GM19397 (cell line): ENCODE data around the gene RBM23.
"Not testable (repeated sequence)": the region's sequence is repeated elsewhere in the genome, so short reads cannot be mapped to it uniquely, and the experiment has no call there.

ENCODE experiments used
- ATAC-seq: cut with Tn5 transposase; IDR thresholded peaks from one replicate; pipeline ENCODE4 v1.9.1; 2021; ENCODE audit warnings: mild to moderate bottlenecking, moderate library complexity; ENCODE audit not compliant: unreplicated experiment

RBM23 gene

DNA sequence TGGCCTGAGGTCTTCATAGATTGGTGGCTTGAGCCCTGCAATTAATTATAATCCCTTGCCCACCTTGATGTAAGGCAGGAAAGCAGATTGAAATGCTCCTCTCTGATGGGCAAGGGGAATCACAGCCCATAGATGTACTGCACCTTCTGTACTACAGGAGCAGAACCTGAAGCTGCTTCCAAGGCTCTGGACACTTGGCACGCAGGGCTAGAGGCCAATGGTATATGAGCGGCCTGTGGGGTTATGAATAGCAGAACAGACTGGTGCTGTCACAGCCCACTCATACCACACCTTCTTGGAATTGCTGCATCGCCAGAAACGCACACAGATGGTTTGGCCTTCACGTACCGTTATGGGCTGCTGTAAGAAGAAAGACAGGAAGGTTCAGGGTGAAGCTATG, 1.7 kb upstream of the RBM23 start:
- no peak for ATAC-seq

DNA sequence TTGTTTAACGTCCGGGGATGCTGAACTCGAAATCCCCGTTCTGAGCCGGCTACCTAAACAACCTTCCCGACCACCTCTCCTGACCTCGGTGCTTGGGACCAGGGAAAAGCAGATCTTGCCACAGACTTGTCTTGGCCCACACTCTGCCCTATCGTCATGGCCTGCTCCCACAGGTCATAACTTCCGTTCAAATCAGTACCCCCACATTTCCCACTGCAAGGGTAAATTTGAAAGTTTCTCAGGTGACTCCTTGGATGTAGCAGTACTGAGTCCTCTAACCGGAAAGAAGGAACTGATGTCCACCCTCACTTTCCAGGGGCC, 612 bp upstream of the RBM23 start:
- peak; percentile 6 for ATAC-seq

DNA sequence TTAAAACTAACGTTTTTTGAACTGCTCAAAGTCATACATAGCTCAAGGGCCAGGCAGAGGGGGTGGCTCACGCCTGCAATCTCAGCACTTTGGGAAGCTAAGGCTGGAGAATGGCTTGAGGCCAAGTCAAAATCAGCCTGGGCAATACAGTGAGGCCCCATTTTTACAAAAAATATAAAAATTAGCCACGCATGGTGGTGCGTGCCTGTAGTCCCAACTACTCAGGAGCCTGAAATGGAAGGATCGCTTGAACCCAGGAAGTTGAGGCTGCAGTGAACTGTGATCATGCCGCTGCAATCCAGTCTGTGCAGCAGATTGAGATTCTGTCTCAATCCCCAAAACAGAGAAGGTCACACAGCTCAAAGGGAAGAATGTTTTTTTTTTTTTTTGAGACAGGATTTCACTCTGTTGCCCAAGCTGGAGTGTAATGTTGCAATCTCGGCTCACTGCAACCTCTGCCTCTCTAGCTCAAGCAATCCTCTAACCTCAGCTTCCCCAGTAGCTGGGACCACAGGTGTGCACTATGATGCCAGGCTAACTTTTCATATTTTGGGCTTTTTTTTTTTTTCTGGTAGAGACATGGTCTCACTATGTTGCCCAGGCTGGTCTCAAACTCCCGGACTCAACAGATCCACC, 2.9 kb downstream of the RBM23 start:
- ATAC-seq: no peak

DNA sequence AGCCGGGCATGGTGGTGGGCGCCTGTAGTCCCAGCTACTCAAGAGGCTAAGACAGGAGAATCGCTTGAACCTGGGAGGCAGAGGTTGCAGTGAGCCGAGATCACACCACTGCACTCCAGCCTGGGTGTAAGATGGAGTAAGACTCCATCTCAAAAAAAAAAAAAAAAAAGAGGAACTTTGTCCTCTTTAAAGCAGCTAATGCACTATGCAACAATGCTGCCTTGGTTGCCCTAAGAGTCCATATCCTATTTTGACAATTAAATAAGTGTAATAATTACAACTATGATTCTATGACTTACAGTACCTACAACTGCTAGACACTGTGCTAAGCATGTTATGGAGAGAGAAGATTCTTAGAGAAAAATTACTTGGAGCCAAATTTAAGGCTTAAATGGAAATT, 4.1 kb downstream of the RBM23 start:
- not testable (repeated sequence) for ATAC-seq

DNA sequence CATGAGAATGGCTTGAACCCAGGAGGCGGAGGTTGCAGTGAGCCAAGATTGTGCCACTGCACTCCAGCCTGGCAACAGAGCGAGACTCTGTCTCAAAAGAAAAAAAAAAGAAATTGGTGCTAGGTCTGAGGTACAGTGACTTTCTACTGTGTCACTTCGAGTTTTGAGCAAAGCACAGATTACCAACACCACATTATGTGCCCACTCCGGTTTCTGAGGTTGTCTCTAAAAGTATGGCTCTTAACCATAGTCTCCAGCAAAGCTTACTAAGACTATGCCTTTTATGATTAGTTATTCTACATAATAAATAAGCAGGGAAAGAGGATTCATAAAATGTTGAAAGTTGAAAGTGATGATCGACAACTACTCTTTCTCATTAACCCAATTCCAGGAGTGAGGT, 8.0 kb downstream of the RBM23 start:
- no peak for ATAC-seq

DNA sequence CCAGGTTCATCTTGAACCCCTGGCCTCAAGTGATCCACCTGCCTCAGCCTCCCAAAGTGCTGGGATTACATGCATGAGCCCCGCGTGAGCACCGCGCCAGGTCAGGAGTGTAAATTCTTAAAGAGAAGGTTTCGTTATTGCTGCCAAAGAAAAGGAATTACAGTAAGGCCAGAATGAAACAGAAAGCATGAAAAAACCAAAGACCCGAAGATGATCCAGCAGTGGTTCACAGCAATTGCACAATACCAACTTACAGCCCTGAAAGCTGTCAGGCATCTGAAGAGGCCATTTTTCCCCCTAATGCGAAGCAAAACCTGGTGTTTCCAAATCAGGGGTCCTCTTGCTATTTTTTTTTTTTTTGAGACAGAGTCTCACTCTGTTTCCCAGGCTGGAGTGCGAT, 10.3 kb downstream of the RBM23 start:
- ATAC-seq: no peak

DNA sequence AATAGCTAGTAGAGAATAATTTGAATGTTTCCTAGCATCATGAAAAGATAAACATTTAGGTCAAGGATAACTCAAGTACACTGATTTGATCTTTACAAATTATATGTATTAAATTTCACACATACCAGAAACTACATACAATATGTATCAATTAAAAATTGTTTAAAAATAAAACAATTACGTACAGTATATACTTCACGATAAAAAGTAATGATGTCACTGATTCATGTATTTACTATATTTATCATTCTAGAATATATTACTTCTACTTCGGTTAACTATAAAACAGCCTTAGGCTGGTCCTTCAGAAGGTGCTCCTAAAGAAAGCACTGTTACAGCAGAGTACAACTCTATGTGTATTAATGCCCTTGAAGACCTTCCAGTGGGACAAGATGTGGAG, 11.5 kb downstream of the RBM23 start:
- ATAC-seq: no peak

DNA sequence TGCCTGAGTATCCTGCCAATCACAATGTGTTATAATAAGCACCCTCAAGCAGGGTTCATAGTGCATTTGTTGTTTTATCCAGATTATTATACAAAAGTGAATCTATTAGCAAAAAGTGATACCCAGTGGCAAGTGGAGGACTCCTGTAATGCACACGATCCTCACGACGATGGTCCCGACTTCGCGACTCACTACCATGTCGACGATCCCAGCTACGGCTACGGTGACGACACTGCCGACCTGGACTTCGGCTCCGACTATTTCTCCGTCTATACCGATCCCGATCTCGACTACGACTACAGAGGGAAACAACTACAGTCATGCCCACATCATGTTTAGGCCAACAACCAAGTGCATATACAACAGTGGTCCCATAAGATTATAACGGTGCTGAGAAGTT, 12.9 kb downstream of the RBM23 start:
- ATAC-seq: no peak

DNA sequence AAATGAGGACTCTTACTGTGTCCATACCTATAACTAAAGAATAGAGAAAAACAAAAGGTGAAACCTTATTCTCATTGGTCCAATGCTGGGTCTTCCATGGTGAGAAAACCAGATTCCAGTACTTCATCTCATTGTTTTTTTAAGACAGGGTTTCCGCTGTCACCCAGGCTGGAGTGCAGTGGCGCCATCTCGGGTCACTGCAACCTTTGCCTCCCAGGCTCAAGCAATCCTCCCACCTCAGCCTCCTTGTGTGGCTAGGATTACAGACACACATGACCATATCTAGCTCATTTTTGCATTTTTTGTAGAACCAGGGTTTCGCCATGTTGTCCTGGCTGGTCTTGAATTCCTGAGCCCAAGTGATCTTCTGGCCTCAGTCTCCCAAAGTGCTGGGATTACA, 13.3 kb downstream of the RBM23 start:
- ATAC-seq: no peak

DNA sequence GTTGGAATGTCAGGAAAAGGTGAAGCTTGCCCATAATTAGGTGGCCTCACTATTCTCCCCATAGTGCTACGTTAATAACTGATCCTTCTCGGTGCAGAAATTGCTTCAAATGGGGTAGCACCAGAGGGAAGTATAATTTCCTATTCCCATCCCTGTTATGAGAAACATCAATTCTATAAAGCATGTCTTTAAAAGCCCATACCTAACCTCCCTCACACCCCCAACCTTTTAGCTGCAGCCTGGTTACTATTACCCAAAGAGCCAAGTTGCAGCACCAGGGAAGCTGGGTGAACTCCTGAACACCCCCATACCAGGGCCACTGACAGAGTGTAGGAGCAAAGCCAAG, 15.2 kb downstream of the RBM23 start:
- no peak for ATAC-seq

DNA sequence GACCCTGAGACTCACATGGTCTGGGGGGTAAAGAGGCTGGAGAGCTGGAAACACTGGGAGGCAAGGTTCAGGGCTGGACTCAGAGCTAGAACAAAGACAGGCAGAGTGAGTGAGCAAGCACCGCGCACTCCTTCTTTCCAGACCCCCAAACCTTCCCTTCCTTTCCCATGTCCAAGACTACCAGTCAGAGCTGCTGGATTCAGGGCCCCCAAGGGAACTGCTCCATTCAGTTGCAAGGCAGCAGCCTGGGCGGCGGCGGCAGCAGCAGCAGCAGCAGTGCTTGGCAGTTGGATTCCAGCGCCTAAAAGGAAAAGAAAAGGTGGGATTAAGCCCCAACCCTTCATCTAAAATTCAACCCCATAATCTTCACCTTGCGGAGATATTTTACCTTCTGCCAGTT, 17.1 kb downstream of the RBM23 start:
- ATAC-seq: no peak

DNA sequence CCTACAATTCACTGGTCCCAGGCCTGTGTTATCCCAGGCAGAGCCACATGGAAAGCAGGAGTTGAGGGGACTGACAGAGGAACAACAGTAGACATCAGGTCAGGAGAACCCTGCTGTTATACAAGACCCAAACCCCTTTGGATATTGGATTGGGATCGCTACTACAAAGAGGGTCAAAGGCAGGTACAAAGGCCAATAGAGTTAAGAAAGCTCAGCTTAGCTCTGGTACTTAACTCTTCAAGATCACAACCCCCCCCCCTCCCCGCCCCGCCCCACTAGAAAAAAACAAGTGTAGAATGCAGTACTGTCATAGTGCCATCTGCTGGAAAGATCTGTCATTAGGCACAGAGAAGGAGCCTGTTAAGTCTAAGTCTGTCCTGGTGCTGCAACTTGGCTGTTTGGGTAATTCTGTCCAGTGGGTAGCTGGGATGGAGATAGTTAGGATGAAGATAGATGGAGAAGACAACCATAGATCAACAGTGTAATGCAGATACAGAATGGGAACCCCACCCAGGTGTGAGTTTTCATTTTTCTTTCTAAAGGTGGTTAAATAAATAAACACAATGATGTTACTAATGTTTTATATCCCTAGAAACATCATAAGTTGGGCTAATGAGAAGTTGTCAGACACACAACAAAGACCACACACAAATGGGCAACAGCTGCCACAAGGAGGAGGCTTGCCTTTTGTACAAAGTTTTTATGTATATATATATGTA, 18.7 kb downstream of the RBM23 start:
- no peak for ATAC-seq

DNA sequence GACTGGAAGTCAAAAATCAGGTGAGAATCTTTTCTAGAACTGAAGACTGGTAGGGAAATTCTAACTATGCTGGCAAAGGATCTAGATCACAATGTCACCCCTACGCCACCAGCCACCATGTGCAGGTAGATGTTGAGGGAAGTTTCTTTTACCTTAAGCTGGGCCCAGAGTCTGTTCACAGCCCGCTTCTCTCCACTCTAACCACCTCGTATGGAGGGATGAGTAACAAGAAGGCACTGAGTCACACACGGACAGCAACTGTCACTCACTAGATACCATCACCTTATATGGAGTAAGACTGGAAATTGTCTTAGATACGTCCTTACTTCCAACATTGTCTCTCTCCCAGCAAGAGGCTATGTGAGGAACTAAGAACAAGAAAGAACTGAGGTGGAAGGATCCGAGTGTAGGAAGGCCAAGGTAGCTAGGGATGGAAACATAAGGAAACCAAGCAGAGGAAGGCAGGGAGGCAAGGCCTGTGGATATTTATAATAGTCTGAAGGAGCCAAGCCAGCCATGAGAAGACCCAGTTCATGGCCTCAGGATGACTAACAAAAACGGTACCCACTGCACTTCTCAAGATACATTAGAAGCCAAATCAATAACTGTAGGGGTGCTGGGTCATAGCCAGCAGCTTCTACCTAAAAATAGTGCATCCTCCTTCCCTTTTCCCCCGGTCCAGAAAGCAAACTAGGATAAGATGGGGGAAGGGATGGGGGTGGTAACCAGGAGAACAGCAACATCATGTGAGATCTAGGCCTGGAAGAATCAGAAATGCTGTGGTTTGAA, 20.5 kb downstream of the RBM23 start:
- no peak for ATAC-seq

DNA sequence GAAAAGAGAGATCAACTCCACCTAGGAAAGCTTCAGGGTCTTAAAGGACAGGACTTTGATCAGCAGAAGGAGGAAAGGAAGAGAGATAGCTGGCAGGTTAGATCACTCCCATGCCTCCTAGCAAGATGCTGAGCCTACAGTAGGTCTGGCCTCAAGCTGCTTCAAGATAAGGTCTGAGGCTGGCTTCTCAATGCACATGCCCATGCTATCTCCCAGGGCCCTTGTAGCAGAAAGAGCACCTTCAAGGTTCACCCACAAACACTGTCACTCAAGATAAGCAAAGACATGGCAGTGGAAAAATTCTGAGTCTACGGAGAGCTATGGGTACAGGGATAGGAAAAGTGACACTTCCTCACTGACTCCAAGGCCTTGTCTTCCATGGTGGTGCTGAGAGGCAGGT, 21.6 kb downstream of the RBM23 start:
- no peak for ATAC-seq

DNA sequence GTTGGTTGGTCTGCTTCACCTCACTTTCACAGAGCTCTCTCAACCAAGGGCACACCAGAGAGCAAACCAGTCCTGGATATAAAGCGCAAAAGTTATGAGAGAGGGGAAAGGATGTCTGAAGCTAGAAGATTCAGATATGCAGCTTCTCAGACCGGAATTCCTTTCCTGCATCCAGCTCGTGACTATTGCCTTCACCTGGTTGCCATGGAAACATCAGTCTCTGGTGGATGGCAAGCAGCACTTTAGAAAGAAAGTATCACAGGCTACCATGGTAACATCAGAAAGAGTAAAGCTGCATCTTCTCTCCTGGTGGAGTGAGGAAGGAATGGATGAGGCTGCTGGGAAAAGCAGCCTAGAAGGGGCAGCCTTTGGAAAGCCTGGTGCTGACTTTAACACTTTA, 22.2 kb downstream of the RBM23 start:
- ATAC-seq: no peak

DNA sequence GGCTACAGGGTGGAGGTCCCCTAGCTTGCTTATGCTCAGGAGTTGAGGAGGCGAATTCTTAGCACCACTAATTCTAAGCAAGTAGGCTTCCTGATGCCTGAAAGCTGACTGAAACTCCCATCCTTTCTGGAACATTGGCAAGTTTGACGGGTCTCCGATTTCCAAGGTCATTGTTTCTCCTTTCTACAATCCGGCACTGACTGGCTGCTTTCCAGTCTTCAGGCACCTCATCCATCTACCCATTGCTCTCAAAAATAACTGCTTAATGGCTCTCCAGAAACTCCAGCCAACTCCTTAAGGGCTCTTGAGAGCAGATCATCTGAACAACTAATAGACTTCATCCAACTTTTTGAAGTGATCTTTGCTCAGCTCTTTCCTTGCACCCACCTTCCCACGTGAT, 22.6 kb downstream of the RBM23 start:
- ATAC-seq: no peak

DNA sequence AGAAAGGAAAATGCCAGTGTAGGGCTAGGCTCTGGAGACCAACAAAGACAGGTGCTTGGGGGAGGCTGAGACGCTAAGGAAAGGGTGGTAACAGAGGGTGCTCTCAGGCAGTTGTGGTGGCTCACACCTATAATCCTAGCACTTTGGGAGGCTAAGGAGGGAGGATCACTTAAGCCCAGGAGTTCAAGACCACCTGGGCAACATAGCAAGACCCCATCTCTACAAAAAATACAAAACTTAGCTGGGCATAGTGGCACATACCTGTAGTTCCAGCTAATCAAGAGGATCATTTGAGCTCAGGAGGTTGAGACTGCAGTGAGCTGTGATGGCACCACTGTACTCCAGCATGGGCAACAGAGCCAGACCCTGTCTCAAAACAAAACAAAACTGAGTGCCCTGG, 23.5 kb downstream of the RBM23 start:
- no peak for ATAC-seq

DNA sequence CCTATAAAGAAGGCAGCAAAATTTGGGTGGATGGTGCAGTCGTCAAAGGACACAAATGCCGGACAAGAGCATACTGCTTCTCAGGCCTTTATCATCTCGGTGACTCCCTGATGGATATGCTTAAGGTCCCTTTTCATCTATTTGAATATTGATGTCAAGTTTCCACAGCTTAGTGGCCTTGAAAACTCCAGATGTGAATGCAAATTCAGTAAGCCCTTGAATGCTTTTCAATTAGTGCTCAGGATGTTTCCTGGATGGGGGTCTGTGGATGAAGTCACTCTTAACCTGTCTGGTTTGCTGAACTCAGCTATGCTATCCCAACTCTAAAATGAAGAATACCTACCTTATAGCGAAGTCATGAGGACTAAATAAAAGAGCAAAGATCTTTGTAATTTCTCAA, 25.2 kb downstream of the RBM23 start:
- no peak for ATAC-seq

DNA sequence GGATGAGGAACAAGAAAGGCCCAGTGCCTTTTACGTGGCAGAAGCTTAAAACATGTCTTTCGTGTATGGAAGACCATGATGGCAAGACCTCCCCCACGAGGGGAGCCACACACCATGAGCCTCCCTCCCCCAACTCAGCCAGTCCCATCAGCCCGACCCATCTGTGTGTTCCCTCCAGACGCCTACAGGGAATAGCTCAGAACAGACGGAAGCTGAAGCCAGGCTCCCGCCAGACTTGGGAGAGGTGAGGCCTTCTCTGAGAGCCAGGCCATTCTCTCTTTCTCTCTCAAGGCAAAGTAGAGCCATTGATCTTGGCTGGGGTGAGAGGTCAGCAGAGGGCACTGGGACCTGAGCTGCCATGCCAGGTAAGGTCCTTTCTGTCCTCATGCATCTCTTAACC, 26.5 kb downstream of the RBM23 start:
- ATAC-seq: no peak

DNA sequence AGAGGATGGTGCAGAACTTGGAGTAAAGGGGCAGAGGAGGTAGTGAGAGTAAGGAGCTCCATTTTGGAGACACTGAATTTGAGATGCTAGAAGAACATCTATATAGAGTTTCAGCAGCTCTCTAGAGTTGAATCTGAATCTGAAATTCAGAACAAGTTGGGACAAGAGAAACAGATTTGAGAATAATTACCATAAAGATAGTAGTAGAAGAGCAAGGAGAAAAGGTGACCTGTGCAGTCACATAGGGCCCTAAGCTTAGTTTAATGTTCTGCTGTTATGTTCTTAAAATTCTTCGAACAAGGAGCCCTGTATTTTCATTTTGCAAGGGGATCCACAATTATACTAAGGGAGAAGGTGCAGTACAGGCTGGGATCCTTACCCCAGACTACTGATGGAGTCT, 28.5 kb downstream of the RBM23 start:
- no peak for ATAC-seq

DNA sequence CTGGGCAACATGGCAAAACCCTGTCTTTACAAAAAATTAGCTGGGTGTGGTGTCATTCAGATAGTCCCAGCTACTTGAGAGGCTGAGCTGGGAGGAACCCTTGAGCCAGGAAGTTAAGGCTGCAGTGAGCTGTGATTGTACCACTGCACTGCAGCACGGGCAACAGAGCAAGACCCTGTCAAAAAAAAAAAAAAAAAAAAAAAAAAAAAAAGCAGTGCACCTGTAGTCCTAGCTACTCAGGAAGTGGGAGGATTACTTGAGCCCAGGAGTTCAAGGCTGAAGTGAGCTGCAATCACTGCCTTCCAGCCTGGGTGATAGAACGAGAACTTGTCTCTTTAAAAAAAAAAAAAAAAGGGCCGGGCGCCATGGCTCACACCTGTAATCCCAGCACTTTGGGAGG, 30.3 kb downstream of the RBM23 start:
- ATAC-seq: no peak

DNA sequence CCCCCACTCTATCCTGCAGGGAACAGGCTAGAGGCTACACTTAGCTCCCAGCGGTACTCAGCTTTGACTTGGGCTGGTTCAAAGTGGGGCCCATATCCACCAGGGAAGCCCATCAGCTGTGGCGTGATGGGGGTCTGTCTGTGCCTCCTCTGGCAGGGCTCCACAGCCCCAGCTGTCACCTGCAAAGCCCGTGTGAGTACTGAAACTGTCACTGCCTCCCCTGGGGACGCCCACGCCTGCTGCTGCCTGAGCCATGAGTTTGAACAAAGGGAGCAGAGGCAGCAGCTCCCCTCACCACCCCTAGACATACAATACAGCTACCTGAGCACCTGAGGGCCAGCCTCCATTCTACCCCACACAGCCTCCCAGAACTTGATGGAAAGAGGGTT, 31.0 kb downstream of the RBM23 start:
- peak; percentile 37 for ATAC-seq
